ENCODE results near the gene ELP2.

GRCh38 chr18:36129300-36130038, at the start of gene ELP2, which contains the start of gene SLC39A6:
- TF ChIP-seq MEF2A (IDR thresholded peaks at IDR 0.05; ENCODE audit: borderline replicate concordance, low read depth) = no peak
- peak; percentile 96 for TF ChIP-seq SIN3A (IDR thresholded peaks at IDR 0.05; ENCODE audit: borderline replicate concordance, low read depth, low read length)
- TF ChIP-seq CTCF (IDR thresholded peaks at IDR 0.05) = no peak
- TF ChIP-seq POLR2AphosphoS5 (IDR thresholded peaks at IDR 0.05; ENCODE audit: low read depth, low read length) = peak; percentile 86
- TF ChIP-seq JUND (IDR thresholded peaks at IDR 0.05) = peak; percentile 55
- TF ChIP-seq USF2 (IDR thresholded peaks at IDR 0.05; ENCODE audit: borderline replicate concordance, low read depth, low read length) = no peak
- TF ChIP-seq RCOR1 (IDR thresholded peaks at IDR 0.05; ENCODE audit: low read length) = no peak
- no peak for TF ChIP-seq SMC3 (IDR thresholded peaks at IDR 0.05; ENCODE audit: low read depth, low read length)
- TF ChIP-seq NFIC (IDR thresholded peaks at IDR 0.05; ENCODE audit: borderline replicate concordance) = no peak
